HepG2 (cell line): Measurements from ENCODE around the gene TFPI. TPM values are rescaled to one million over a fixed set of nuclear protein-coding genes. Genes with fewer than 3 reads are reported as not detected.
A peak's percentile ranks its signal among the peaks of the same experiment; 100 is the strongest.

Experiments used
- ATAC-seq: fragments of 200-7000 bp; cut with Tn5 transposase; 3 replicates; pipeline ENCODE4 v1.9.1; 2020; ENCODE audit warnings: mild to moderate bottlenecking, moderate library complexity
- BruUV-seq: library from RNA; stranded (reverse); fragments of 400-500 nt; replicated peaks from 2 replicates; lab custom pipeline; 2021; lab: Mats Ljungman, UMichigan
- CTCF ChIA-PET: fragments of 300-600 bp; formaldehyde crosslinking; extraction: SDS; loops from one replicate; lab custom pipeline; 2021; ENCODE audit warnings: low total read pairs, inconsistent platforms, low intra/inter-chr PET ratio; lab: Yijun Ruan, JAX
- POLR2A ChIA-PET: fragments of 350-600 bp; sonication (Branson Sonifier 250); formaldehyde crosslinking; loops from one replicate; lab custom pipeline; 2020; ENCODE audit warnings: antibody characterized with exemption, inconsistent platforms; lab: Yijun Ruan, JAX
- DNase-seq: peaks from one replicate; pipeline ENCODE4 v3.0.0-alpha.2; 2015; ENCODE audit warnings: low spot score
- FAIRE-seq: peaks from 3 replicates; lab custom pipeline; 2011; peaks lifted over from hg19 to GRCh38; lab: Jason Lieb, UNC
- H2AFZ ChIP-seq: one replicate; pipeline ENCODE4 v1.6.1; 2011; ENCODE audit warnings: low read length, inconsistent platforms
- H3K27ac ChIP-seq: fragments of 300-600 bp; 3 replicates; pipeline ENCODE4 v1.8.0; 2011; ENCODE audit warnings: mixed run types, mild to moderate bottlenecking, mixed read lengths, low read length, inconsistent platforms; ENCODE audit not compliant: insufficient read depth; ENCODE audit errors: extremely low read length
- H3K27me3 ChIP-seq, 2 experiments: fragments of 200-600 bp in 1 of 2; 2 replicates in 1 of 2; 3 replicates in 1 of 2; pipeline versions ENCODE4 v1.6.0 to v1.8.0; 2011; ENCODE audit warnings: low read length in 2 of 2, mild to moderate bottlenecking in 2 of 2, moderate library complexity in 2 of 2, inconsistent platforms in 1 of 2; ENCODE audit not compliant: insufficient read depth in 2 of 2, control insufficient read depth in 1 of 2
- H3K36me3 ChIP-seq, 2 experiments: fragments of 200-600 bp in 1 of 2; replicated peaks in 1 of 2; 2 replicates in 1 of 2; 3 replicates in 1 of 2; pipeline versions ENCODE4 v1.5.1 to v1.8.0; 2011; ENCODE audit warnings: low read length in 2 of 2, inconsistent platforms in 1 of 2; ENCODE audit not compliant: insufficient read depth in 2 of 2, control insufficient read depth in 1 of 2
- H3K4me1 ChIP-seq: 2 replicates; pipeline ENCODE4 v1.5.1; 2012; ENCODE audit warnings: low read length, inconsistent platforms; ENCODE audit not compliant: insufficient read depth
- H3K4me2 ChIP-seq: 2 replicates; pipeline ENCODE4 v1.6.0; 2011; ENCODE audit warnings: low read depth, low read length, inconsistent platforms
- H3K4me3 ChIP-seq, 3 experiments: fragments of 200-600 bp in 1 of 3; sonication (generic), shearing (Covaris generic) in 1 of 3; replicated peaks in 1 of 3; 2 replicates each; pipeline ENCODE4 v1.5.1; 2011 to 2016; ENCODE audit warnings: low read length in 3 of 3, inconsistent platforms in 2 of 3, low read depth in 2 of 3, mild to moderate bottlenecking in 2 of 3, control low read depth in 1 of 3, mixed read lengths in 1 of 3; ENCODE audit not compliant: insufficient read depth in 1 of 3
- H3K79me2 ChIP-seq: one replicate; pipeline ENCODE4 v1.6.1; 2011; ENCODE audit warnings: low read length, inconsistent platforms; ENCODE audit not compliant: insufficient read depth
- H3K9ac ChIP-seq: 2 replicates; pipeline ENCODE4 v1.6.0; 2011; ENCODE audit warnings: mild to moderate bottlenecking, low read depth, low read length, inconsistent platforms; ENCODE audit not compliant: insufficient read depth
- H3K9me3 ChIP-seq: 2 replicates; pipeline ENCODE4 v1.5.1; 2012; ENCODE audit warnings: mild to moderate bottlenecking, low read length
- H4K20me1 ChIP-seq: 2 replicates; pipeline ENCODE4 v1.6.0; 2011; ENCODE audit warnings: inconsistent platforms, mild to moderate bottlenecking, low read length, moderate library complexity; ENCODE audit not compliant: insufficient read depth
- ATF1 ChIP-seq: IDR thresholded peaks from 2 replicates; pipeline ENCODE4 v1.6.1; 2016; ENCODE audit warnings: mild to moderate bottlenecking, control low read depth
- CHCHD3 ChIP-seq: sonication (generic); formaldehyde crosslinking; IDR thresholded peaks from 2 replicates; pipeline ENCODE4 v1.8.0; 2022; ENCODE audit warnings: mild to moderate bottlenecking, missing genetic modification reagents, moderate library complexity
- HMGA1 ChIP-seq: sonication (generic); formaldehyde crosslinking; conservative IDR thresholded peaks from 2 replicates; pipeline ENCODE4 v1.4.0; 2020; ENCODE audit warnings: missing genetic modification reagents
- HNF4A ChIP-seq: sonication (generic); formaldehyde crosslinking; IDR thresholded peaks from 2 replicates; pipeline ENCODE4 v1.4.0; 2020; ENCODE audit warnings: missing genetic modification reagents
- HOXD1 ChIP-seq: sonication (generic); formaldehyde crosslinking; IDR thresholded peaks from 2 replicates; pipeline ENCODE4 v1.5.0; 2020; ENCODE audit warnings: missing genetic modification reagents
- IKZF4 ChIP-seq: sonication (generic); formaldehyde crosslinking; IDR thresholded peaks from 2 replicates; pipeline ENCODE4 v1.5.1; 2020; ENCODE audit warnings: borderline replicate concordance, mild to moderate bottlenecking, low read depth, missing genetic modification reagents; ENCODE audit errors: not compliant biosample characterization
- MAFF ChIP-seq: IDR thresholded peaks from 2 replicates; pipeline ENCODE4 v1.6.1; 2011; ENCODE audit warnings: low read depth, low read length, improper control_type of control experiment
- MAFK ChIP-seq, 2 experiments: IDR thresholded peaks in 1 of 2; conservative IDR thresholded peaks in 1 of 2; 2 replicates each; pipeline ENCODE4 v1.6.1; 2011; ENCODE audit warnings: improper control_type of control experiment in 2 of 2, low read length in 2 of 2
- MEIS1 ChIP-seq: sonication (generic); formaldehyde crosslinking; IDR thresholded peaks from 2 replicates; pipeline ENCODE4 v1.9.0; 2021; ENCODE audit warnings: mild to moderate bottlenecking, missing genetic modification reagents, moderate library complexity, borderline replicate concordance
- SATB2 ChIP-seq: sonication (generic); formaldehyde crosslinking; IDR thresholded peaks from 2 replicates; pipeline ENCODE4 v1.5.0; 2020; ENCODE audit warnings: missing genetic modification reagents
- SMYD3 ChIP-seq: sonication (generic); formaldehyde crosslinking; IDR thresholded peaks from 2 replicates; pipeline ENCODE4 v1.8.1; 2023; ENCODE audit warnings: mild to moderate bottlenecking, missing genetic modification reagents
- STAG1 ChIP-seq: sonication (generic); formaldehyde crosslinking; IDR thresholded peaks from 2 replicates; pipeline ENCODE4 v1.4.0; 2020; ENCODE audit warnings: missing genetic modification reagents
- ZNF160 ChIP-seq: sonication (generic); formaldehyde crosslinking; IDR thresholded peaks from 2 replicates; pipeline ENCODE4 v1.8.0; 2022; ENCODE audit warnings: mild to moderate bottlenecking, inconsistent platforms, missing genetic modification reagents
- ZNF282 ChIP-seq: fragments of 450-650 bp; IDR thresholded peaks from 2 replicates; pipeline ENCODE4 v1.6.1; 2018; ENCODE audit not compliant: partially characterized antibody
- ZNF616 ChIP-seq: sonication (generic); formaldehyde crosslinking; IDR thresholded peaks from 2 replicates; pipeline ENCODE4 v1.5.0; 2020; ENCODE audit warnings: low read depth, mild to moderate bottlenecking, missing genetic modification reagents
- ZNF644 ChIP-seq: IDR thresholded peaks from 2 replicates; pipeline ENCODE4 v1.6.1; 2016; ENCODE audit warnings: low read depth
- ZNF850 ChIP-seq: sonication (generic); formaldehyde crosslinking; conservative IDR thresholded peaks from 2 replicates; pipeline ENCODE4 v1.9.0; 2021; ENCODE audit warnings: mild to moderate bottlenecking, missing genetic modification reagents
- WGBS: methylation state at CpG from one replicate; pipeline ENCODE4 v1.1.6; 2017; ENCODE audit warnings: low lambda C conversion rate; 5-methylcytosine and 5-hydroxymethylcytosine counted together
- in situ Hi-C: cut with HindIII; loops from 2 replicates; pipeline ENCODE4 v1.10.0; 2017; ENCODE audit warnings: low pct_unique_long_range_greater_than_20kb; ENCODE audit not compliant: extremely low pct_ligation_motif_present
- intact Hi-C: fragments of 100-400 bp; cut with micrococcal nuclease; formaldehyde crosslinking; loops from one replicate; pipeline ENCODE4 v1.10.0; 2022; ENCODE audit not compliant: unreplicated experiment
- polyA plus RNA-seq, 8 experiments: library from polyadenylated mRNA; depleted of rRNA in 3 of 8; stranded (reverse) in 7 of 8; unstranded in 1 of 8; fragments of >200 nt; fragmentation: Illumina TruSeq in 4 of 8; extraction: Trizol in 4 of 8; gene quantifications; 2 replicates each; pipeline versions ENCODE4 v1.2.1 to v1.2.3, GENCODE V29; 2011 to 2016; ENCODE audit warnings: low read depth in 4 of 8, missing spikeins in 1 of 8, mixed read lengths in 1 of 8; ENCODE audit not compliant: insufficient read depth in 1 of 8
- total RNA-seq, 5 experiments: library from RNA; depleted of rRNA; stranded (reverse); fragments of >200 nt; fragmentation: Illumina TruSeq; extraction: Trizol; gene quantifications; 2 replicates each; pipeline ENCODE4 v1.2.3, GENCODE V29; 2016; ENCODE audit warnings: low read depth in 1 of 5
- TF ChIP-seq, protein P1 (sequence below): sonication (generic); formaldehyde crosslinking; IDR thresholded peaks from 2 replicates; pipeline ENCODE4 v1.4.0; 2020; ENCODE audit warnings: missing genetic modification reagents
- TF ChIP-seq, protein P2 (sequence below): IDR thresholded peaks from 2 replicates; pipeline ENCODE4 v1.6.1; 2018; ENCODE audit warnings: missing genetic modification reagents

TFPI gene
- total and polyA plus RNA-seq, 2 of the 13 experiments (the other 11 are each of a cell fraction or from before 2014, with no cell fraction given) = 301 to 436 TPM

DNA sequence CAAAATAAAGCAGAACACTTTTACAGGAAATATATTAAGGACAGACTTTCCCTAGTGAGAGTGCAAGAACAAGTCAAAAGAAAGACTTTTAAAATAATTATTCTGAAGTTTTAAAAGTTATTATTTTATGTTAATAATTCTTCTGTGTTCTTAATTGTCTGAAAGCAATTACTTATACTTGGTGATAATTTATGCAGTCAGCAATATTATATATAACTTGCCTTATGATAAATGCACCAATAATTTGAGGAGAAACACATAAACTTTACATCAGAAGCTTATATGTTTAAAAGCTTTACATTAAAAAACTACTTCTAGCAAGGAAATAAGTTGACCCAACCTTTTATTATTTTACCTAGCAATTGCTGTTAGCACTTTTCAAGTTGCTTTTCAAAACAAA lies 102.7 kb downstream of the TFPI start:
- no TSS peak for BruUV-seq
- Histone ChIP-seq H3K4me3 (no peak overlapping the region), H3K9me3 (no peaks in the 10 kb centered on the region), H3K4me2 (no peak overlapping the region), H3K27me3 (no peaks in the 10 kb centered on the region), H2AFZ (no peak overlapping the region), H3K79me2 (no peaks in the 10 kb centered on the region), H3K36me3 (no peaks in the 10 kb centered on the region), H3K27ac (no peak overlapping the region), H4K20me1 (no peaks in the 10 kb centered on the region), H3K9ac (no peak overlapping the region), H3K4me1 (no peaks in the 10 kb centered on the region)
- intact Hi-C loops (no loop called here), in situ Hi-C loops (loop anchor here (5.0 kb wide), 1 partner anchor 589 kb away; no protein-coding TSS in a partner anchor)
- no peak for DNase-seq
- POLR2A ChIA-PET = no interaction called here
- no peak for TF ChIP-seq SMYD3 (CRISPR knock-in tag)
- TF ChIP-seq MAFK (conservative IDR thresholded peaks at IDR 0.05 in 1 of 2, IDR thresholded peaks at IDR 0.05 in 1 of 2; ENCODE audit: low read length in 2 of 2) = peak; percentile 44 to 64
- peak; percentile 38; the same call in 1 of the 2 replicates for TF ChIP-seq MAFF
- FAIRE-seq = no peak
- ATAC-seq = no peak
- CTCF ChIA-PET = interaction anchor here (2.3 kb wide), 1 partner anchor 277 kb away, joined by 5 read pairs; no protein-coding TSS in a partner anchor

DNA sequence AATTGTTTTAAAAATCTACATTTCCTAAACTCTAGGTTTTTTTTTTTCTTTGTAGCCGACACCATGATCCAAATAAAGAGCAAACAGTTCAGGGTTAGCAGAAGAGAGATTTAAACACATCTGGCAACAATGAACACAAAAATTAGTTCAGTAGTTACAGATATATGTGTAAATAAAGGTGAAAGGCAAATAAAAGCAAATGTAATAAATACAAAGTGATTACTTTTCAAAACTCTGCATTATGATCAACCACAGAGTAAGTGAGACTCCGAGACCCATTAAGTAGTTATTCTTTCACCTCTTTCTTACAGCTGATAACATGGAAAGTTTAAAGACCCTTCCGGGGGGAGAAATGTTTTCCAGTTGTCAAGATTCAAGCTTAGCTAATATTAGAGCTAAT lies 106.9 kb downstream of the TFPI start:
- intact Hi-C loops (no loop called here), in situ Hi-C loops (no loop called here)
- H3K4me2 ChIP-seq = no peak overlapping the region
- H3K27me3 ChIP-seq = no peaks in the 10 kb centered on the region
- H3K27ac ChIP-seq = no peak overlapping the region
- no peaks in the 10 kb centered on the region for H3K79me2 ChIP-seq
- DNase-seq (no peak), ATAC-seq (no peak), FAIRE-seq (no peak)
- H3K9ac ChIP-seq = no peak overlapping the region
- H3K36me3 ChIP-seq = no peaks in the 10 kb centered on the region
- ChIA-PET POLR2A (no interaction called here), CTCF (no interaction called here)
- WGBS = 0% methylated on average over 3 of the region's 3 CpGs
- no peaks in the 10 kb centered on the region for H3K4me1 ChIP-seq
- no peak overlapping the region for H3K4me3 ChIP-seq
- no TSS peak for BruUV-seq
- no peaks in the 10 kb centered on the region for H4K20me1 ChIP-seq
- H2AFZ ChIP-seq = no peak overlapping the region
- H3K9me3 ChIP-seq = no peaks in the 10 kb centered on the region
- no peak for TF ChIP-seq ZNF644 (CRISPR knock-in tag)
- TF ChIP-seq ATF1 (CRISPR knock-in tag) = no peak
- TF ChIP-seq HOXD1 (CRISPR knock-in tag) = no peak
- no peak for TF ChIP-seq MEIS1 (CRISPR knock-in tag)
- TF ChIP-seq, protein P1, sequence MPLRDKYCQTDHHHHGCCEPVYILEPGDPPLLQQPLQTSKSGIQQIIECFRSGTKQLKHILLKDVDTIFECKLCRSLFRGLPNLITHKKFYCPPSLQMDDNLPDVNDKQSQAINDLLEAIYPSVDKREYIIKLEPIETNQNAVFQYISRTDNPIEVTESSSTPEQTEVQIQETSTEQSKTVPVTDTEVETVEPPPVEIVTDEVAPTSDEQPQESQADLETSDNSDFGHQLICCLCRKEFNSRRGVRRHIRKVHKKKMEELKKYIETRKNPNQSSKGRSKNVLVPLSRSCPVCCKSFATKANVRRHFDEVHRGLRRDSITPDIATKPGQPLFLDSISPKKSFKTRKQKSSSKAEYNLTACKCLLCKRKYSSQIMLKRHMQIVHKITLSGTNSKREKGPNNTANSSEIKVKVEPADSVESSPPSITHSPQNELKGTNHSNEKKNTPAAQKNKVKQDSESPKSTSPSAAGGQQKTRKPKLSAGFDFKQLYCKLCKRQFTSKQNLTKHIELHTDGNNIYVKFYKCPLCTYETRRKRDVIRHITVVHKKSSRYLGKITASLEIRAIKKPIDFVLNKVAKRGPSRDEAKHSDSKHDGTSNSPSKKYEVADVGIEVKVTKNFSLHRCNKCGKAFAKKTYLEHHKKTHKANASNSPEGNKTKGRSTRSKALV (CRISPR knock-in tag) = no peak
- TF ChIP-seq ZNF160 (CRISPR knock-in tag) = no peak
- TF ChIP-seq IKZF4 = no peak
- no peak for TF ChIP-seq ZNF850 (CRISPR knock-in tag)
- TF ChIP-seq SATB2 (CRISPR knock-in tag) = no peak
- TF ChIP-seq ZNF282 = no peak
- TF ChIP-seq HMGA1 (CRISPR knock-in tag) = no peak
- no peak for TF ChIP-seq STAG1 (CRISPR knock-in tag)
- TF ChIP-seq, protein P2, sequence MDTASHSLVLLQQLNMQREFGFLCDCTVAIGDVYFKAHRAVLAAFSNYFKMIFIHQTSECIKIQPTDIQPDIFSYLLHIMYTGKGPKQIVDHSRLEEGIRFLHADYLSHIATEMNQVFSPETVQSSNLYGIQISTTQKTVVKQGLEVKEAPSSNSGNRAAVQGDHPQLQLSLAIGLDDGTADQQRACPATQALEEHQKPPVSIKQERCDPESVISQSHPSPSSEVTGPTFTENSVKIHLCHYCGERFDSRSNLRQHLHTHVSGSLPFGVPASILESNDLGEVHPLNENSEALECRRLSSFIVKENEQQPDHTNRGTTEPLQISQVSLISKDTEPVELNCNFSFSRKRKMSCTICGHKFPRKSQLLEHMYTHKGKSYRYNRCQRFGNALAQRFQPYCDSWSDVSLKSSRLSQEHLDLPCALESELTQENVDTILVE (CRISPR knock-in tag) = no peak
- no peak for TF ChIP-seq ZNF616 (CRISPR knock-in tag)
- TF ChIP-seq HNF4A (CRISPR knock-in tag) = no peak
- no peak for TF ChIP-seq CHCHD3 (CRISPR knock-in tag)
